GM12878 (cell line): ENCODE data around the gene SURF4. TPM values are rescaled to one million over a fixed set of nuclear protein-coding genes. Genes with fewer than 3 reads are reported as not detected.

Source experiments
- ATAC-seq: fragments of 200-7000 bp; cut with Tn5 transposase; 3 replicates; pipeline ENCODE4 v1.9.1; 2020; ENCODE audit warnings: mild to moderate bottlenecking, moderate library complexity
- BruUV-seq: library from RNA; stranded (reverse); fragments of 400-500 nt; replicated peaks from 2 replicates; lab custom pipeline; 2021; lab: Mats Ljungman, UMichigan
- CTCF ChIA-PET: fragments of 300-600 bp; sonication (Branson Sonifier 250); formaldehyde crosslinking; extraction: SDS; loops from one replicate; lab custom pipeline; 2021; ENCODE audit warnings: inconsistent platforms; lab: Yijun Ruan, JAX
- POLR2A ChIA-PET: fragments of 350-600 bp; formaldehyde crosslinking; extraction: SDS; loops from one replicate; lab custom pipeline; 2021; ENCODE audit warnings: inconsistent platforms; lab: Charles Lee
- RAD21 ChIA-PET: fragments of 300-600 bp; sonication (Branson Sonifier 250); formaldehyde crosslinking; loops from one replicate; lab custom pipeline; 2023; ENCODE audit warnings: antibody characterized with exemption; ENCODE audit not compliant: unreplicated experiment; lab: Charles Lee
- SMC1A ChIA-PET: fragments of 300-600 bp; sonication (Branson Sonifier 250); formaldehyde crosslinking; loops from one replicate; lab custom pipeline; 2023; ENCODE audit not compliant: unreplicated experiment, uncharacterized antibody; lab: Charles Lee
- DNase-seq: peaks from one replicate; pipeline ENCODE4 v3.0.0-alpha.2; 2011; ENCODE audit warnings: low read depth, low spot score
- FAIRE-seq: peaks from 3 replicates; lab custom pipeline; 2011; peaks lifted over from hg19 to GRCh38; lab: Jason Lieb, UNC
- H2AFZ ChIP-seq: 2 replicates; pipeline ENCODE4 v1.6.0; 2011; ENCODE audit warnings: low read depth, low read length, control low read depth; ENCODE audit not compliant: control insufficient read depth
- H3K27ac ChIP-seq: 2 replicates; pipeline ENCODE4 v1.5.1; 2011; ENCODE audit warnings: control low read depth; ENCODE audit not compliant: control insufficient read depth, insufficient read depth
- H3K27me3 ChIP-seq, 2 experiments: replicated peaks in 1 of 2; 2 replicates each; pipeline versions ENCODE4 v1.6.0 to v1.6.1; 2011; ENCODE audit warnings: low read length in 1 of 2; ENCODE audit not compliant: control insufficient read depth in 2 of 2, insufficient read depth in 2 of 2
- H3K36me3 ChIP-seq, 2 experiments: 2 replicates each; pipeline ENCODE4 v1.5.1; 2011; ENCODE audit warnings: low read length in 1 of 2; ENCODE audit not compliant: control insufficient read depth in 2 of 2, insufficient read depth in 2 of 2
- H3K4me1 ChIP-seq: 2 replicates; pipeline ENCODE4 v1.6.1; 2011; ENCODE audit warnings: mild to moderate bottlenecking, low read length, moderate library complexity, mixed read lengths; ENCODE audit not compliant: control insufficient read depth, insufficient read depth
- H3K4me2 ChIP-seq: 2 replicates; pipeline ENCODE4 v1.6.0; 2011; ENCODE audit warnings: control low read depth; ENCODE audit not compliant: control insufficient read depth, insufficient read depth
- H3K4me3 ChIP-seq: fragments of 200-600 bp; sonication (generic); 2 replicates; pipeline ENCODE4 v1.5.1; 2016
- H3K79me2 ChIP-seq: 2 replicates; pipeline ENCODE4 v1.6.0; 2011; ENCODE audit warnings: low read length; ENCODE audit not compliant: control insufficient read depth, insufficient read depth
- H3K9ac ChIP-seq: 2 replicates; pipeline ENCODE4 v1.8.0; 2011; ENCODE audit warnings: low read length, control low read depth, mixed read lengths; ENCODE audit not compliant: control insufficient read depth, insufficient read depth
- H3K9me3 ChIP-seq: replicated peaks from 3 replicates; pipeline ENCODE4 v1.5.1; 2011; ENCODE audit warnings: mild to moderate bottlenecking, low read length; ENCODE audit not compliant: control insufficient read depth, insufficient read depth
- H4K20me1 ChIP-seq: 2 replicates; pipeline ENCODE4 v1.6.0; 2011; ENCODE audit not compliant: control insufficient read depth, insufficient read depth
- GATAD2B ChIP-seq: fragments of 450-650 bp; conservative IDR thresholded peaks from 2 replicates; pipeline ENCODE4 v1.6.1; 2017; ENCODE audit warnings: low read depth, mild to moderate bottlenecking, moderate library complexity
- HDAC6 ChIP-seq: fragments of 200-600 bp; sonication (generic); IDR thresholded peaks from one replicate; pipeline ENCODE4 v1.8.0; 2017; ENCODE audit warnings: antibody characterized with exemption; ENCODE audit not compliant: unreplicated experiment
- POLR2AphosphoS2 ChIP-seq: IDR thresholded peaks from 2 replicates; pipeline ENCODE4 v1.6.1; 2011; ENCODE audit warnings: low read depth, mild to moderate bottlenecking, low read length, improper control_type of control experiment, moderate library complexity
- SMC3 ChIP-seq: IDR thresholded peaks from 2 replicates; pipeline ENCODE4 v1.6.1; 2011; ENCODE audit warnings: low read length, improper control_type of control experiment, borderline replicate concordance
- SPI1 ChIP-seq: IDR thresholded peaks from 2 replicates; pipeline ENCODE4 v1.6.1; 2011; ENCODE audit warnings: low read depth, mild to moderate bottlenecking, low read length, moderate library complexity, borderline replicate concordance; ENCODE audit not compliant: insufficient read depth
- SREBF2 ChIP-seq: IDR thresholded peaks from 2 replicates; pipeline ENCODE4 v1.6.1; 2012; ENCODE audit warnings: mild to moderate bottlenecking, low read length
- ZNF274 ChIP-seq: IDR thresholded peaks from one replicate; pipeline ENCODE4 v1.8.0; 2011; ENCODE audit not compliant: insufficient read length, insufficient read depth
- WGBS: methylation state at CpG from one replicate; pipeline ENCODE4 v1.1.6; 2016; ENCODE audit warnings: low lambda C conversion rate; ENCODE audit not compliant: insufficient replicate concordance, insufficient coverage; ENCODE audit errors: missing lambda C conversion rate; 5-methylcytosine and 5-hydroxymethylcytosine counted together
- in situ Hi-C: fragments of 300-500 bp; cut with MboI; formaldehyde crosslinking; loops from 9 replicates; pipeline ENCODE4 v1.14.3; 2018; ENCODE audit warnings: mixed read lengths
- intact Hi-C: fragments of 100-400 bp; cut with micrococcal nuclease; formaldehyde crosslinking; loops from one replicate; pipeline ENCODE4 v1.14.2; 2022; ENCODE audit not compliant: unreplicated experiment
- polyA plus RNA-seq, 11 experiments: library from polyadenylated mRNA; depleted of rRNA in 4 of 11; unstranded in 6 of 11; stranded (reverse) in 5 of 11; fragments of >200 nt; fragmentation: Nextera tagmentation in 4 of 11; fragmentation: Illumina TruSeq in 1 of 11; extraction: Ambion mirVana in 4 of 11; extraction: Trizol in 1 of 11; gene quantifications; 1 replicate in 1 of 11; 2 replicates in 10 of 11; pipeline versions ENCODE4 v1.2.1 to v1.2.3, GENCODE V29; 2011 to 2016; ENCODE audit warnings: inconsistent platforms in 2 of 11, missing spikeins in 2 of 11, low read depth in 1 of 11
- total RNA-seq, 4 experiments: library from RNA; depleted of rRNA in 3 of 4; stranded (reverse); fragments of >200 nt in 3 of 4; fragmentation: Illumina TruSeq in 1 of 4; extraction: Trizol in 1 of 4; gene quantifications; 2 replicates each; pipeline versions ENCODE4 v1.2.1 to v1.2.3, GENCODE V29; 2013 to 2021
- TF ChIP-seq, protein P1 (sequence below): fragments of 450-650 bp; formaldehyde crosslinking; IDR thresholded peaks from 2 replicates; pipeline ENCODE4 v1.5.0; 2022; ENCODE audit warnings: mild to moderate bottlenecking, missing genetic modification characterization
- TF ChIP-seq, protein P2 (sequence below): fragments of 450-650 bp; conservative IDR thresholded peaks from 2 replicates; pipeline ENCODE4 v1.6.1; 2017; ENCODE audit warnings: mild to moderate bottlenecking, moderate library complexity
- TF ChIP-seq, protein P3 (sequence below): fragments of 450-650 bp; IDR thresholded peaks from 2 replicates; pipeline ENCODE4 v1.6.1; 2018; ENCODE audit warnings: borderline replicate concordance, mild to moderate bottlenecking; ENCODE audit not compliant: partially characterized antibody
- TF ChIP-seq, protein P4 (sequence below): IDR thresholded peaks from 2 replicates; pipeline ENCODE4 v1.6.1; 2011; ENCODE audit warnings: mild to moderate bottlenecking, low read depth, low read length, moderate library complexity; ENCODE audit not compliant: insufficient replicate concordance
- TF ChIP-seq, protein P5 (sequence below): fragments of 450-650 bp; IDR thresholded peaks from 2 replicates; pipeline ENCODE4 v1.6.1; 2017; ENCODE audit warnings: mild to moderate bottlenecking, low read depth, inconsistent platforms; ENCODE audit not compliant: poor library complexity, severe bottlenecking

Gene SURF4
- total and polyA plus RNA-seq, 10 of the 15 experiments (the other 5 are each of a cell fraction or from before 2014, with no cell fraction given), result 6.4 to 134 (median 78.7) TPM

DNA sequence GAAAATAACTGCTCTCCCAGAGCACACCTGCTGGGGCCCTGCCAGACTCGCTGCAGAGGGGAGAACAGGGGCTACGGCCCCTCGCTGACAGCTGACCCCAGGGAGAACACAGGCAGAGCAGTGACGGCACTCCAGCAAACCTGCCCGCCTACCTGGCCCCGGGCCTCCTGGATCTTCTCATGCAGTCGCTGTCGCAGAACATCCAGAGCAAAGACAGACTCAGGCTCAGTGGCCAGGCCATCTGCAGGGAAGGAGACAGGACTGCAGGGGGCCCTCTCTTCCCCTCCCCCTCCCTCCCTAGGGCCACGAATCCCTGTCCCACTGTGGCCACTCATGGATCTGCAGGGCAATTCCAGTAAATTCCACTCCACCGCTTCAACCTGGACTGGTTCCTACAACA is 42.3 kb downstream of the SURF4 start:
- BruUV-seq, result no TSS peak
- Histone ChIP-seq H3K36me3 (peaks cover 14 to 24% of the 10 kb centered on the region in 2 experiments; a peak in 3 of 4 replicates), H4K20me1 (no peaks in the 10 kb centered on the region), H3K4me2 (no peak overlapping the region), H2AFZ (no peak overlapping the region), H3K9me3 (no peaks in the 10 kb centered on the region)
- no peak for DNase-seq
- in situ Hi-C loops, result no loop called here
- 95% methylated on average over 10 of the region's 10 CpGs for WGBS
- ChIA-PET POLR2A (no interaction called here), CTCF (no interaction called here)
- TF ChIP-seq, protein P1, sequence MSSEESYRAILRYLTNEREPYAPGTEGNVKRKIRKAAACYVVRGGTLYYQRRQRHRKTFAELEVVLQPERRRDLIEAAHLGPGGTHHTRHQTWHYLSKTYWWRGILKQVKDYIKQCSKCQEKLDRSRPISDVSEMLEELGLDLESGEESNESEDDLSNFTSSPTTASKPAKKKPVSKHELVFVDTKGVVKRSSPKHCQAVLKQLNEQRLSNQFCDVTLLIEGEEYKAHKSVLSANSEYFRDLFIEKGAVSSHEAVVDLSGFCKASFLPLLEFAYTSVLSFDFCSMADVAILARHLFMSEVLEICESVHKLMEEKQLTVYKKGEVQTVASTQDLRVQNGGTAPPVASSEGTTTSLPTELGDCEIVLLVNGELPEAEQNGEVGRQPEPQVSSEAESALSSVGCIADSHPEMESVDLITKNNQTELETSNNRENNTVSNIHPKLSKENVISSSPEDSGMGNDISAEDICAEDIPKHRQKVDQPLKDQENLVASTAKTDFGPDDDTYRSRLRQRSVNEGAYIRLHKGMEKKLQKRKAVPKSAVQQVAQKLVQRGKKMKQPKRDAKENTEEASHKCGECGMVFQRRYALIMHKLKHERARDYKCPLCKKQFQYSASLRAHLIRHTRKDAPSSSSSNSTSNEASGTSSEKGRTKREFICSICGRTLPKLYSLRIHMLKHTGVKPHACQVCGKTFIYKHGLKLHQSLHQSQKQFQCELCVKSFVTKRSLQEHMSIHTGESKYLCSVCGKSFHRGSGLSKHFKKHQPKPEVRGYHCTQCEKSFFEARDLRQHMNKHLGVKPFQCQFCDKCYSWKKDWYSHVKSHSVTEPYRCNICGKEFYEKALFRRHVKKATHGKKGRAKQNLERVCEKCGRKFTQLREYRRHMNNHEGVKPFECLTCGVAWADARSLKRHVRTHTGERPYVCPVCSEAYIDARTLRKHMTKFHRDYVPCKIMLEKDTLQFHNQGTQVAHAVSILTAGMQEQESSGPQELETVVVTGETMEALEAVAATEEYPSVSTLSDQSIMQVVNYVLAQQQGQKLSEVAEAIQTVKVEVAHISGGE (CRISPR knock-in tag), result no peak
- TF ChIP-seq SPI1, result no peak
- TF ChIP-seq POLR2AphosphoS2, result no peak
- TF ChIP-seq GATAD2B, result no peak
- TF ChIP-seq, protein P2, sequence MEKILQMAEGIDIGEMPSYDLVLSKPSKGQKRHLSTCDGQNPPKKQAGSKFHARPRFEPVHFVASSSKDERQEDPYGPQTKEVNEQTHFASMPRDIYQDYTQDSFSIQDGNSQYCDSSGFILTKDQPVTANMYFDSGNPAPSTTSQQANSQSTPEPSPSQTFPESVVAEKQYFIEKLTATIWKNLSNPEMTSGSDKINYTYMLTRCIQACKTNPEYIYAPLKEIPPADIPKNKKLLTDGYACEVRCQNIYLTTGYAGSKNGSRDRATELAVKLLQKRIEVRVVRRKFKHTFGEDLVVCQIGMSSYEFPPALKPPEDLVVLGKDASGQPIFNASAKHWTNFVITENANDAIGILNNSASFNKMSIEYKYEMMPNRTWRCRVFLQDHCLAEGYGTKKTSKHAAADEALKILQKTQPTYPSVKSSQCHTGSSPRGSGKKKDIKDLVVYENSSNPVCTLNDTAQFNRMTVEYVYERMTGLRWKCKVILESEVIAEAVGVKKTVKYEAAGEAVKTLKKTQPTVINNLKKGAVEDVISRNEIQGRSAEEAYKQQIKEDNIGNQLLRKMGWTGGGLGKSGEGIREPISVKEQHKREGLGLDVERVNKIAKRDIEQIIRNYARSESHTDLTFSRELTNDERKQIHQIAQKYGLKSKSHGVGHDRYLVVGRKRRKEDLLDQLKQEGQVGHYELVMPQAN, result no peak
- TF ChIP-seq, protein P3, sequence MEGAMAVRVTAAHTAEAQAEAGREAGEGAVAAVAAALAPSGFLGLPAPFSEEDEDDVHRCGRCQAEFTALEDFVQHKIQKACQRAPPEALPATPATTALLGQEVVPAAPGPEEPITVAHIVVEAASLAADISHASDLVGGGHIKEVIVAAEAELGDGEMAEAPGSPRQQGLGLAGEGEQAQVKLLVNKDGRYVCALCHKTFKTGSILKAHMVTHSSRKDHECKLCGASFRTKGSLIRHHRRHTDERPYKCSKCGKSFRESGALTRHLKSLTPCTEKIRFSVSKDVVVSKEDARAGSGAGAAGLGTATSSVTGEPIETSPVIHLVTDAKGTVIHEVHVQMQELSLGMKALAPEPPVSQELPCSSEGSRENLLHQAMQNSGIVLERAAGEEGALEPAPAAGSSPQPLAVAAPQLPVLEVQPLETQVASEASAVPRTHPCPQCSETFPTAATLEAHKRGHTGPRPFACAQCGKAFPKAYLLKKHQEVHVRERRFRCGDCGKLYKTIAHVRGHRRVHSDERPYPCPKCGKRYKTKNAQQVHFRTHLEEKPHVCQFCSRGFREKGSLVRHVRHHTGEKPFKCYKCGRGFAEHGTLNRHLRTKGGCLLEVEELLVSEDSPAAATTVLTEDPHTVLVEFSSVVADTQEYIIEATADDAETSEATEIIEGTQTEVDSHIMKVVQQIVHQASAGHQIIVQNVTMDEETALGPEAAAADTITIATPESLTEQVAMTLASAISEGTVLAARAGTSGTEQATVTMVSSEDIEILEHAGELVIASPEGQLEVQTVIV, result no peak
- TF ChIP-seq, protein P4, sequence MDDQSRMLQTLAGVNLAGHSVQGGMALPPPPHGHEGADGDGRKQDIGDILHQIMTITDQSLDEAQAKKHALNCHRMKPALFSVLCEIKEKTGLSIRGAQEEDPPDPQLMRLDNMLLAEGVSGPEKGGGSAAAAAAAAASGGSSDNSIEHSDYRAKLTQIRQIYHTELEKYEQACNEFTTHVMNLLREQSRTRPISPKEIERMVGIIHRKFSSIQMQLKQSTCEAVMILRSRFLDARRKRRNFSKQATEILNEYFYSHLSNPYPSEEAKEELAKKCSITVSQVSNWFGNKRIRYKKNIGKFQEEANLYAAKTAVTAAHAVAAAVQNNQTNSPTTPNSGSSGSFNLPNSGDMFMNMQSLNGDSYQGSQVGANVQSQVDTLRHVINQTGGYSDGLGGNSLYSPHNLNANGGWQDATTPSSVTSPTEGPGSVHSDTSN, result no peak
- TF ChIP-seq HDAC6, result no peak
- TF ChIP-seq, protein P5, sequence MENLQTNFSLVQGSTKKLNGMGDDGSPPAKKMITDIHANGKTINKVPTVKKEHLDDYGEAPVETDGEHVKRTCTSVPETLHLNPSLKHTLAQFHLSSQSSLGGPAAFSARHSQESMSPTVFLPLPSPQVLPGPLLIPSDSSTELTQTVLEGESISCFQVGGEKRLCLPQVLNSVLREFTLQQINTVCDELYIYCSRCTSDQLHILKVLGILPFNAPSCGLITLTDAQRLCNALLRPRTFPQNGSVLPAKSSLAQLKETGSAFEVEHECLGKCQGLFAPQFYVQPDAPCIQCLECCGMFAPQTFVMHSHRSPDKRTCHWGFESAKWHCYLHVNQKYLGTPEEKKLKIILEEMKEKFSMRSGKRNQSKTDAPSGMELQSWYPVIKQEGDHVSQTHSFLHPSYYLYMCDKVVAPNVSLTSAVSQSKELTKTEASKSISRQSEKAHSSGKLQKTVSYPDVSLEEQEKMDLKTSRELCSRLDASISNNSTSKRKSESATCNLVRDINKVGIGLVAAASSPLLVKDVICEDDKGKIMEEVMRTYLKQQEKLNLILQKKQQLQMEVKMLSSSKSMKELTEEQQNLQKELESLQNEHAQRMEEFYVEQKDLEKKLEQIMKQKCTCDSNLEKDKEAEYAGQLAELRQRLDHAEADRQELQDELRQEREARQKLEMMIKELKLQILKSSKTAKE, result no peak
- TF ChIP-seq SREBF2, result no peak
- no peak for TF ChIP-seq ZNF274
- TF ChIP-seq SMC3, result no peak
- TF ChIP-seq, all 136 proteins: peak for 0
- no peak for ATAC-seq
- no peaks in the 10 kb centered on the region for H3K27me3 ChIP-seq
- H3K79me2 ChIP-seq, result peaks cover 30% of the 10 kb centered on the region
- no peak overlapping the region for H3K27ac ChIP-seq
- no peak for FAIRE-seq
- intact Hi-C loops, result no loop called here
- H3K4me1 ChIP-seq, result no peaks in the 10 kb centered on the region; the same call in 1 of the 2 replicates
- ChIA-PET RAD21 (no interaction called here), SMC1A (no interaction called here)
- H3K4me3 ChIP-seq, result no peak overlapping the region
- no peak overlapping the region for H3K9ac ChIP-seq
